Epithelial cell of esophagus (primary cell): ENCODE results near the gene RLN1.
A peak's percentile ranks its signal among the peaks of the same experiment; 100 is the strongest.
"Not testable (repeated sequence)": the region's sequence is repeated elsewhere in the genome, so short reads cannot be mapped to it uniquely, and the experiment has no call there.

ENCODE experiments used
- DNase-seq: peaks from one replicate; pipeline ENCODE4 v3.0.0; 2010; ENCODE audit warnings: low read depth
- H3K4me3 ChIP-seq: 2 replicates; pipeline ENCODE4 v1.5.1; 2011; ENCODE audit warnings: mild to moderate bottlenecking, low read length, control low read depth
- TF ChIP-seq, protein P1 (sequence below): IDR thresholded peaks from 2 replicates; pipeline ENCODE4 v1.5.1; 2011; ENCODE audit warnings: low read depth, mild to moderate bottlenecking, low read length, control low read depth, inconsistent platforms; ENCODE audit not compliant: insufficient read depth; ENCODE audit errors: missing control alignments

Gene RLN1

GRCh38 chr9:5321058-5321457 is 18.6 kb downstream of the RLN1 start:
- DNase-seq, result peak; percentile 13
- H3K4me3 ChIP-seq, result no peak overlapping the region
- TF ChIP-seq, protein P1, sequence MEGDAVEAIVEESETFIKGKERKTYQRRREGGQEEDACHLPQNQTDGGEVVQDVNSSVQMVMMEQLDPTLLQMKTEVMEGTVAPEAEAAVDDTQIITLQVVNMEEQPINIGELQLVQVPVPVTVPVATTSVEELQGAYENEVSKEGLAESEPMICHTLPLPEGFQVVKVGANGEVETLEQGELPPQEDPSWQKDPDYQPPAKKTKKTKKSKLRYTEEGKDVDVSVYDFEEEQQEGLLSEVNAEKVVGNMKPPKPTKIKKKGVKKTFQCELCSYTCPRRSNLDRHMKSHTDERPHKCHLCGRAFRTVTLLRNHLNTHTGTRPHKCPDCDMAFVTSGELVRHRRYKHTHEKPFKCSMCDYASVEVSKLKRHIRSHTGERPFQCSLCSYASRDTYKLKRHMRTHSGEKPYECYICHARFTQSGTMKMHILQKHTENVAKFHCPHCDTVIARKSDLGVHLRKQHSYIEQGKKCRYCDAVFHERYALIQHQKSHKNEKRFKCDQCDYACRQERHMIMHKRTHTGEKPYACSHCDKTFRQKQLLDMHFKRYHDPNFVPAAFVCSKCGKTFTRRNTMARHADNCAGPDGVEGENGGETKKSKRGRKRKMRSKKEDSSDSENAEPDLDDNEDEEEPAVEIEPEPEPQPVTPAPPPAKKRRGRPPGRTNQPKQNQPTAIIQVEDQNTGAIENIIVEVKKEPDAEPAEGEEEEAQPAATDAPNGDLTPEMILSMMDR, result peak; percentile 20

DNA sequence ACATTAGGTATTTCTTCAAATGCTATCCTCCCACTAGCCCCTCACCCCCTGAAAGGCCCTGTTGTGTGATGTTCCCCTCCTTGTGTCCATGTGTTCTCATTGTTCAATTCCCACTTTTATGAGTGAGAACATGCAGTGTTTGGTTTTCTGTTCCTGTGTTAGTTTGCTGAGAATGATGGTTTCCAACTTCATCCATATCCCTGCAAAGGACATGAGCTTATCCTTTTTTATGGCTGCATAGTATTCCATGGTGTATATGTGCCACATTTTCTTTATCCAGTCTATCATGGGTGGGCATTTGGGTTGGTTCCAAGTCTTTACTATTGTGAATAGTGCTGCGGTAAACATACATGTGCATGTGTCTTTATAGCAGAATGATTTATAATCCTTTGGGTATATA is 23.3 kb downstream of the RLN1 start:
- not testable (repeated sequence) for DNase-seq

DNA sequence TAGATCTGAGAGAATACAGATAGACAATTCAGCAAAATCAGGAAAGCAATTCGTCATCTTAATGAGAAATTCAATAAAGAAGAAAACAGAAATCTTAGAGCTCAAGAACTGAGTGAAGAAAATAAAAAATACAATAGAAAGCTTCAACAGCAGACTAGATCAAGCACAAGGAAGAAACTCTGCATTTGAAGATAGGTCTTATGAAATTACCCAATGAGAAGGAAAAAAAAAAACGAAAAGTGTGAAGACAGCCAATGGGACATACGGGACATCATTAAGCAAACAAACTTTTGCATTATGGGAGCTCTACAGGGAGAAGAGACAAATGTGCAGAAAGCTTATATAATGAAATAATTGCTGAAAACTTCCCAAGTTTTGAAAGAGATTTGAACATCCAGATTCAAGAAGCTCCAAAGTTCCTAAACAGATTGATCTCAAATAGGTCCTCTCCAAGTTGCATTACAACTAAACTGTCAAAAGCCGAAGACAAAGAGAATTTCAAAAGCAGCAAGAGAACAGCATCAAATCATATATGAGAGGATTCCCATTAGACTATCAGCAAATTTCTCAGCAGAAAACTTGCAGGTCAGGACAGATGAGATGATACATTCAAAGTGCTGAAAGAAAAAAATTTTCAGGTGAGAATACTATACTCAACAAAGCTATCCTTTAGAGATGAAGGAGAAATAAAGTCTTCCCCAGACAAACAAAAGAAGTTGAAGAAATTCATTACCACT is 24.3 kb downstream of the RLN1 start:
- no peak for DNase-seq
- TF ChIP-seq, protein P1, result no peak
- no peak overlapping the region for H3K4me3 ChIP-seq

More for the DNA sequence above, 23.3 kb downstream of the RLN1 start:
- not testable (repeated sequence) for H3K4me3 ChIP-seq

DNA sequence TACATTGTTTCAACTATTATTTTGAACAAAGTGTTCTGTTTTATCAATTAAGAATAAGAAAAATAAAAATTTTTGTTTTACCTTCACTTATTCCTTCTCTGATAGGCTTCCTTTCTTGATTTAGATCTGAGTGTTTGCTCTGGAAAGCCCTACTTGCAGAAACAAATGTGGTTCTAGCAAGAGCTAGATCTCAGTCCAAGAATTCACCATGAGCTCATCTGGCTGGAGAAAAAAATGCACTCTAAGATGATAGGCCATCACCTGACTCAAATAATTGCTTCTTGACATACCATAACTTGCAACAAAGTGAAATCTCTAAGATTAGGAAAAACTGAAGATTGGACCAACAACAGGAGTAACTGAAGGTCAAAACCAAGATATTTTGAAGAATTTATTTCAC is 28.8 kb downstream of the RLN1 start:
- DNase-seq, result no peak
- H3K4me3 ChIP-seq, result no peak overlapping the region
- TF ChIP-seq, protein P1, result no peak

DNA sequence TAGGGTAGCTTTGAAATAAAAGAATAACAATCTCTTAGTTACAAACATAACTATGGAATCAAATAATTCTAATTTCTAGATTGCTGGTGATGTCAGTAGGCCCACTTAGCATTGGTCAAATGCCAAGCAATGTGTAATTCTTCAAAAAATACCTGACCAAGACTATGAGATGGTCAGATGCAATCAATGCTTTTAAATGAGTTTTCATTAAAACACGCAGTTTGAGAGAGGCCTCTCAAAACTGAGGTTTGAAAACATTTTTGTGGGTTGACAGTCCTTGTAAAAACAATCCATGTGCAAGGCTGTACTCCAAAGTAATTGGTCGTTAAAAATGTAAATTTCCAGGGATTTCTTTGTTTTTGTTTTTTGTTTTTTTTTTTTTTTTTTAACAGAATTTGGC is 33.9 kb downstream of the RLN1 start:
- H3K4me3 ChIP-seq, result no peak overlapping the region
- no peak for DNase-seq
- TF ChIP-seq, protein P1, result no peak

GRCh38 chr9:5303840-5304795 is 35.6 kb downstream of the RLN1 start, which contains the start of gene RLN2:
RLN2 (minus strand) TSS chr9:5304716; CDS start chr9:5304580, 136 bp downstream.
- not testable (repeated sequence) for DNase-seq, H3K4me3 ChIP-seq

GRCh38 chr9:5301544-5301943 is 38.1 kb downstream of the RLN1 start:
- no peak overlapping the region for H3K4me3 ChIP-seq
- TF ChIP-seq, protein P1, result no peak
- DNase-seq, result no peak
